ENCODE data around the gene NEURL2. TPM values are rescaled to one million over a fixed set of nuclear protein-coding genes. Genes with fewer than 3 reads are reported as not detected.

Gene NEURL2
- total and polyA plus RNA-seq, 10 of the 15 experiments (the other 5 are each of a cell fraction or from before 2014, with no cell fraction given), result 0.53 to 7.0 (median 2.7) TPM

DNA sequence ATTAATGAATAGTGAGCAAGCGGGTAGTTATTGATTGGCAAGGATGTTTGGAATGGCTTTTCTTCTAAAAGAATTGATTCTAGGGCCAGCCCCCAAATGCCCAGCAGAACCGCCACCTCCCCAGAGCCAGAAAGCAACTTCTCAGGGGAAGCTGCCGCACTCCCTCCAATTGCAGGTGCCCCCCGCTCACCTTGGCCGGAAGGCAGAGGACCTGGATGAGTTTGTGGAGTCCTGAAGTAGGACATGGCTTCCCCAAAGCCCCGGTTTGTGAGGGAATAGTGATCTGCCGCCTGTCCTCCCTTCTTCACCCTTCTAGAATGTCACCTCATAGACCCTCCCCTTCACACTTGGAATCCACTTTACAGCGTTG is 3.7 kb downstream of the NEURL2 start, which contains the start of gene SPATA25:
Gene SPATA25, minus strand, starts transcription at position 277 of the 370 bp plus-strand sequence. Its CDS starts 32 bp downstream, at position 245.
- intact Hi-C loops (cut with micrococcal nuclease; ENCODE audit: unreplicated experiment), result no loop called here
- in situ Hi-C loops (cut with MboI), result no loop called here
- no TSS peak for BruUV-seq (replicated peaks)
- TF ChIP-seq, protein P1, sequence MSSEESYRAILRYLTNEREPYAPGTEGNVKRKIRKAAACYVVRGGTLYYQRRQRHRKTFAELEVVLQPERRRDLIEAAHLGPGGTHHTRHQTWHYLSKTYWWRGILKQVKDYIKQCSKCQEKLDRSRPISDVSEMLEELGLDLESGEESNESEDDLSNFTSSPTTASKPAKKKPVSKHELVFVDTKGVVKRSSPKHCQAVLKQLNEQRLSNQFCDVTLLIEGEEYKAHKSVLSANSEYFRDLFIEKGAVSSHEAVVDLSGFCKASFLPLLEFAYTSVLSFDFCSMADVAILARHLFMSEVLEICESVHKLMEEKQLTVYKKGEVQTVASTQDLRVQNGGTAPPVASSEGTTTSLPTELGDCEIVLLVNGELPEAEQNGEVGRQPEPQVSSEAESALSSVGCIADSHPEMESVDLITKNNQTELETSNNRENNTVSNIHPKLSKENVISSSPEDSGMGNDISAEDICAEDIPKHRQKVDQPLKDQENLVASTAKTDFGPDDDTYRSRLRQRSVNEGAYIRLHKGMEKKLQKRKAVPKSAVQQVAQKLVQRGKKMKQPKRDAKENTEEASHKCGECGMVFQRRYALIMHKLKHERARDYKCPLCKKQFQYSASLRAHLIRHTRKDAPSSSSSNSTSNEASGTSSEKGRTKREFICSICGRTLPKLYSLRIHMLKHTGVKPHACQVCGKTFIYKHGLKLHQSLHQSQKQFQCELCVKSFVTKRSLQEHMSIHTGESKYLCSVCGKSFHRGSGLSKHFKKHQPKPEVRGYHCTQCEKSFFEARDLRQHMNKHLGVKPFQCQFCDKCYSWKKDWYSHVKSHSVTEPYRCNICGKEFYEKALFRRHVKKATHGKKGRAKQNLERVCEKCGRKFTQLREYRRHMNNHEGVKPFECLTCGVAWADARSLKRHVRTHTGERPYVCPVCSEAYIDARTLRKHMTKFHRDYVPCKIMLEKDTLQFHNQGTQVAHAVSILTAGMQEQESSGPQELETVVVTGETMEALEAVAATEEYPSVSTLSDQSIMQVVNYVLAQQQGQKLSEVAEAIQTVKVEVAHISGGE (CRISPR knock-in tag; IDR thresholded peaks at IDR 0.05), result no peak
- TF ChIP-seq, protein P2, sequence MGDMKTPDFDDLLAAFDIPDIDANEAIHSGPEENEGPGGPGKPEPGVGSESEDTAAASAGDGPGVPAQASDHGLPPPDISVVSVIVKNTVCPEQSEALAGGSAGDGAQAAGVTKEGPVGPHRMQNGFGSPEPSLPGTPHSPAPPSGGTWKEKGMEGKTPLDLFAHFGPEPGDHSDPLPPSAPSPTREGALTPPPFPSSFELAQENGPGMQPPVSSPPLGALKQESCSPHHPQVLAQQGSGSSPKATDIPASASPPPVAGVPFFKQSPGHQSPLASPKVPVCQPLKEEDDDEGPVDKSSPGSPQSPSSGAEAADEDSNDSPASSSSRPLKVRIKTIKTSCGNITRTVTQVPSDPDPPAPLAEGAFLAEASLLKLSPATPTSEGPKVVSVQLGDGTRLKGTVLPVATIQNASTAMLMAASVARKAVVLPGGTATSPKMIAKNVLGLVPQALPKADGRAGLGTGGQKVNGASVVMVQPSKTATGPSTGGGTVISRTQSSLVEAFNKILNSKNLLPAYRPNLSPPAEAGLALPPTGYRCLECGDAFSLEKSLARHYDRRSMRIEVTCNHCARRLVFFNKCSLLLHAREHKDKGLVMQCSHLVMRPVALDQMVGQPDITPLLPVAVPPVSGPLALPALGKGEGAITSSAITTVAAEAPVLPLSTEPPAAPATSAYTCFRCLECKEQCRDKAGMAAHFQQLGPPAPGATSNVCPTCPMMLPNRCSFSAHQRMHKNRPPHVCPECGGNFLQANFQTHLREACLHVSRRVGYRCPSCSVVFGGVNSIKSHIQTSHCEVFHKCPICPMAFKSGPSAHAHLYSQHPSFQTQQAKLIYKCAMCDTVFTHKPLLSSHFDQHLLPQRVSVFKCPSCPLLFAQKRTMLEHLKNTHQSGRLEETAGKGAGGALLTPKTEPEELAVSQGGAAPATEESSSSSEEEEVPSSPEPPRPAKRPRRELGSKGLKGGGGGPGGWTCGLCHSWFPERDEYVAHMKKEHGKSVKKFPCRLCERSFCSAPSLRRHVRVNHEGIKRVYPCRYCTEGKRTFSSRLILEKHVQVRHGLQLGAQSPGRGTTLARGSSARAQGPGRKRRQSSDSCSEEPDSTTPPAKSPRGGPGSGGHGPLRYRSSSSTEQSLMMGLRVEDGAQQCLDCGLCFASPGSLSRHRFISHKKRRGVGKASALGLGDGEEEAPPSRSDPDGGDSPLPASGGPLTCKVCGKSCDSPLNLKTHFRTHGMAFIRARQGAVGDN (IDR thresholded peaks at IDR 0.05), result no peak
- no peak for TF ChIP-seq ZNF622 (IDR thresholded peaks at IDR 0.05)
- no peak for TF ChIP-seq MEF2A (IDR thresholded peaks at IDR 0.05; ENCODE audit: insufficient read depth, low read depth, low read length)
- no peak for TF ChIP-seq CEBPB (IDR thresholded peaks at IDR 0.05; ENCODE audit: borderline replicate concordance in 1 of 2, low read depth in 2 of 2, low read length in 2 of 2)
- no peak for TF ChIP-seq NFYA (IDR thresholded peaks at IDR 0.05; ENCODE audit: borderline replicate concordance, low read depth, low read length)
- no peak for TF ChIP-seq JUNB (IDR thresholded peaks at IDR 0.05)
- no peak for TF ChIP-seq YY1 (IDR thresholded peaks at IDR 0.05; ENCODE audit: low read depth, low read length)
- TF ChIP-seq DPF2 (IDR thresholded peaks at IDR 0.05), result no peak
- TF ChIP-seq RELA (IDR thresholded peaks at IDR 0.05; ENCODE audit: borderline replicate concordance, partially characterized antibody), result no peak
- Histone ChIP-seq H3K36me3 (ENCODE audit: control insufficient read depth in 2 of 2, insufficient read depth in 2 of 2, low read length in 1 of 2) (peaks cover 5 to 11% of the 10 kb centered on the region in 2 experiments; a peak in 2 of 4 replicates), H3K27ac (ENCODE audit: control insufficient read depth, insufficient read depth) (no peak within 1 kb of the TSS), H2AFZ (ENCODE audit: control insufficient read depth, low read depth, low read length) (no peak within 1 kb of the TSS), H3K79me2 (ENCODE audit: control insufficient read depth, insufficient read depth, low read length) (peaks cover 10% of the 10 kb centered on the region), H3K27me3 (replicated peaks in 1 of 2; ENCODE audit: control insufficient read depth in 2 of 2, insufficient read depth in 2 of 2, low read length in 1 of 2) (no peaks in the 10 kb centered on the region), H3K9ac (ENCODE audit: control insufficient read depth, insufficient read depth, low read length) (no peak within 1 kb of the TSS), H3K4me2 (ENCODE audit: control insufficient read depth, insufficient read depth) (no peak within 1 kb of the TSS), H3K4me3 (no peak within 1 kb of the TSS), H4K20me1 (ENCODE audit: control insufficient read depth, insufficient read depth) (no peaks in the 10 kb centered on the region), H3K9me3 (replicated peaks; ENCODE audit: control insufficient read depth, insufficient read depth, low read length) (no peaks in the 10 kb centered on the region), H3K4me1 (ENCODE audit: control insufficient read depth, insufficient read depth, low read length) (peaks cover 25% of the 10 kb centered on the region)
- ATAC-seq (no peak), DNase-seq (ENCODE audit: low read depth, low spot score) (no peak), FAIRE-seq (no peak)
- 94% methylated on average over 8 of the region's 8 CpGs for WGBS (ENCODE audit: insufficient coverage, insufficient replicate concordance, low lambda C conversion rate, missing lambda C conversion rate)
- RAD21 ChIA-PET (ENCODE audit: unreplicated experiment), result no interaction called here
- SMC1A ChIA-PET (ENCODE audit: uncharacterized antibody, unreplicated experiment), result no interaction called here
- CTCF ChIA-PET, result no interaction called here
- POLR2A ChIA-PET, result no interaction called here
